ENCODE data around the gene BAZ2B.

The BAZ2B gene

GRCh38 chr2:159615367-159616285, 722 bp downstream of the BAZ2B start:
- DNase-seq, result peak; percentile 15 to 21

DNA sequence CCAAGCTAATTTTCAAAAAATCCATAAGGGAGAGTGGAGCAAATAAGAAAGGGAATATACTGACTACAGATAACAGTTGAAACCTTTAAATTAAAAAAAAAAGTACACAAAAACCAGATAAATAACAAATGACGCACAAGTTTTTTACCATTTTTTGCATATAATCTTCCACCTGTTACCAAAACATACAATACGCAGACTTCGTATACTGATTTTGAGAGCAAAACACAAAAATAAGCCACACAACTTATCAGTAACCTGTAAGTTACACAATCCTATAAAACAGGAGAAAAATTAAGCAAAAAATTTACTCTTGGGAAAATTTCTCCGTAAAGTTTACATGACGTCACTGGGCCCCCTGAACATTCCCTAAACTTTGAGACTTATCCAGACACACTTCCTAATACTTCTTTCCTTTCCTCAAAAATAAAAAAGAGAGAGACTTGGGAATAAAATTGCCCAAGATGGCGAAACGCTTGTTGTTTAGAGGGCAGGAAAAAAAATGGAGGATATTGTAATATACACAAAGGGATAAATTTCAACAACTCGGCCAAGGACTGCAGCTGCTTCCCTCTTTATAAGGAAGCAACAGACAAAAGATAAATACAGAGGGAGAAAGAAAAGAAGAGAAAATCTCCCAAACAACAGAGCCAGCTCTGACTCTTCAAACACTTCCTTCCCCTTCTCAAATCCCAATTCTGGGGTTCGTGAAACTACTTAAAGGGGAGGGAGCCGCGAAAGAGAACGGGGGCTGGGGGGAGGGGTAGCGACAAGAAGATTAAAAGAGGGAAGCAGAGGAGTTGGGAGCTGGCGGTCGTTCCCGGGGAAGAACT, 1.6 kb downstream of the BAZ2B start:
- no peak for DNase-seq

- no peak for DNase-seq
Measured at GRCh38 chr2:159613651-159614285, 2.6 kb downstream of the BAZ2B start.

GRCh38 chr2:159613091-159613490, 3.3 kb downstream of the BAZ2B start:
- DNase-seq, result no peak

DNA sequence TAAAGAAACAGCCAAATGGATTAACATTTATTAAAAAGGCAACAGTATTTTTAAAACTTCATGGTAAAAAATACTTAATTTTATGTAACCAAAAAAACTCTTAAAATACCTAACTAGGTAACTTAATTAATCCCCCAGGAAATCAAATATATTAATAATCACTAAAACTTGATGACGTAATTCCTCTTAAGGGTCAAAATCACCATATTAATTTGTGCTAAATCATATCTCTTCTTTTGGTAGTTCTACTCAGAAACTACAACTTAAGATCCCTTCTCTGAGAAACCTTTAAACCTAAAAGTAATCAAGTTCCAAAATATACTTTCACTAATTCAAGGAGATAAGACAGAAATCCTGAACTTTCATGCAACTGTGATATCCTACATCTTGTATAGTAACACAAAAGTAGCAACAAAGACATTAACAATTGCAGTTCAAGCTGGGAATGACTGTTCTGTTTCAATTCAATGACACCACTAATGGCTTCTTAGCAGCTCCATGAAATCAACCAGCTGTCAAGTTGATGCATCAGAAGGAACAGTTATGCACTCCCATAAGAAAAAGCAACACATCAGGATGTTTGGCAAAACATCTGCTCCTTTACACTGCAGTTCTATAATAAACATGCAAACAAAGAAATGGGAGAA, 4.0 kb downstream of the BAZ2B start:
- DNase-seq, result no peak

GRCh38 chr2:159609811-159610549, 6.4 kb downstream of the BAZ2B start:
- no peak for DNase-seq

DNA sequence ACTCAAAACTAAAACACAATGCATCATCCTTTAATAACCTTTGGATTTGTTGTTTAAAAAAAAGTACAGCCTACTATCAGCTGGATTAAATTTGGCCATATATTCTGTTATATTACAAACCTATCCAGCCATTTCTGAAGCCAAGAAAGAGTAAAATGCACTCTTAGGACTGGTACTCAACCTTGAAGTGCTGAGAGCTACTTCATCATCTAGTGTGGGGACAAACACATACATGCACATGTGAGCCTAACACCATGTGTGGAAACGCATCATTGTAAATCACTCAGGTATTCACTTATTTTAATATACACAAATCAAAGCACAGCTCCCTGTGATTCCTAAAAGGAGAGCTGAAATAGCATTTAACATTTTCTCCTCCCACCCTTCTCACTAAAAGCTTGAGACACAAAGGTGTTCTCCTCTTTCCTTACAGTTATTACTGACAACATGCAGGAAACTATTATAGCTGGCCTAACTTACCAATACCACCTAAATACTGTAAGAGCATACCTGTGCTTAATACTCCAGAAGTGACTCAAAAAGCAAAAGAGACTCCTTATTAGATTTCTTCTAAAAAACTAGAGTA, 7.5 kb downstream of the BAZ2B start:
- no peak for DNase-seq

GRCh38 chr2:159608108-159608507, 8.2 kb downstream of the BAZ2B start:
- no peak for DNase-seq

DNA sequence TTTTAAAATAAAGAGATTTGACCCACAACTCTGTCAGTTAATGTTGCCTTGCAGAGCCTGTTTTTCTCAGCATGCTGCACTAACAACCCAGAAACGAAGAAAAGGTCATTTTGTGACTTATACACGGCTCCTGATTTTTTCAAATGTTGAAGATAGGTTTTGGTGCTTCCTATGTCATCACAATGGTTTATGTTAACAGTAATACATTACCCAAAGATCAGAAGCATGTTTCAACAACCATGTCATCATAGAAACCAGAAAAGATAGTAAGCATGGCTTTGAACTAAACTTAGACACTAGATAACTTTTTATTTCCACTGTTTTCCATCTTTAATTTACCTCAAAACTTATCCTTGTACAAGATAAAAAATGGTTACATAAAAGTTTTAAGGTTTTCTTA, 10.1 kb downstream of the BAZ2B start:
- no peak for DNase-seq

GRCh38 chr2:159605441-159606178, 10.7 kb downstream of the BAZ2B start:
- DNase-seq, result no peak

GRCh38 chr2:159604159-159604558, 12.2 kb downstream of the BAZ2B start:
- no peak for DNase-seq

GRCh38 chr2:159600752-159601151, 15.6 kb downstream of the BAZ2B start:
- DNase-seq, result no peak

DNA sequence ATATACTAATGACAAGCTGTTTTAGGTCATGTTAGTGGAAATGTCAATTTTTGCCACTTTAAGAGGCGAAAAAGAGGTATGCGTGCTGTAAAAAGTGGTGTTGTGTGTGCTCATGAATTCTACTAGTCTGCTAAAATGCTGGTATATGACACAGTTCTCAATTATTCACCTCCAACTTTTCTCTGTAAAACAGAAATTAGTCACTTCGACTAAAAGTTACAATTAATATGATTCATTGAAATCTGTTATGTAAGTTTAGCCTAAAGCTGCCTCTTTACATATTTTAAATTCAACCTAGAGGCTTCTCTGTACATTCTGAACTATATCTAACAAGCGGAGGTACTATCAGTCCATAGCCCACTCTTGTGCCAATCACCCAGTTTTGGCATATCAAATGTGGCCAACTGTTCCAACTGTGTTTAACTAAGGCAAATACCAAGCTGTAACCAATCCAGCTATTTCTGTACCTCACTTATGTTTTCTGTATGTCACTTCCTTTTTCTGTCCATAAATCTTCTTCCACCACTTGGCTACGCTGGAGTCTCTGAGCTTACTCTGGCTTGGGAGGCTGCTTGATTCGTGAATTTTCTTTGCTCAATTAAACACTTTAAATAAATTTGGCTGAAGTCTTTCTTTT, 20.8 kb downstream of the BAZ2B start:
- DNase-seq, result no peak

GRCh38 chr2:159592441-159592840, 23.9 kb downstream of the BAZ2B start:
- no peak for DNase-seq

- no peak for DNase-seq
Measured at GRCh38 chr2:159591221-159591620, 25.1 kb downstream of the BAZ2B start.

DNA sequence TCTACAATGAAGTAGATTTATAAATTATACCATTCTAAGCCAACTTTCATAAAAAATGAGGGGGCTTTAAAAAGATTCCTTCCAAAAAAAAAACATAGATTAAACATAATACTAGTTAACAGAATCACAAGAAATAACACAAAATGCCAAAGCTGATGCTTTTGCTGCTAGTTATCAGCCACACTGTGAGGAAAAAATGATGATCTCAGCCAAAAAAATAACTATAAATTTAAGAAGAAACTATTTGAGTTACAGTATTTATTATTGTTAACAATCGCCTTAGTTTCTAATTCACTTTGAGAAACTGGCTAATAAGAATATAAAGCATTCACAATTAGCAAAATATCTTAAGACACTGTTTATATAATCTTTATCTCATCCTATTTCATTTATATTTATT, 27.1 kb downstream of the BAZ2B start:
- DNase-seq, result no peak

- no peak for DNase-seq
Measured at GRCh38 chr2:159586034-159586433, 30.3 kb downstream of the BAZ2B start.

- DNase-seq, result no peak
Measured at GRCh38 chr2:159585622-159586021, 30.7 kb downstream of the BAZ2B start.

DNA sequence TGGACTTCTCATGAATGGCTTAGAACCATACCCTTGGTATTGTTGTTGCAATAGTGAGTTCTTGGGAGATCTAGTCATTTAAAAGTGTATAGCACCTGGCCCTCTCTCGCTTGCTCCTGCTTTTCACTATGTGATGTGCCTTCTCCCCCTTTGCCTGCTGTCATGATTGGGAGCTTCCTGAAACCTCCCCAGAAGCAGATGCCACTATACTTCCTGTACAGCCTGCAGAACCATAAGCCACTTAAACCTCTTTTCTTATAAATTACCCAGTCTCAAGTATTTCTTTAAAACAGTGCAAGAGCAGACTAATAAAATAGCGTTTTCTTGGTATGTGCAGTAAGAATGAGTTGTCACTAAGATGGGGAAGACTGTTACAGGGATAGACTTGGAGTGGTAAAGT, 31.6 kb downstream of the BAZ2B start:
- no peak for DNase-seq

DNA sequence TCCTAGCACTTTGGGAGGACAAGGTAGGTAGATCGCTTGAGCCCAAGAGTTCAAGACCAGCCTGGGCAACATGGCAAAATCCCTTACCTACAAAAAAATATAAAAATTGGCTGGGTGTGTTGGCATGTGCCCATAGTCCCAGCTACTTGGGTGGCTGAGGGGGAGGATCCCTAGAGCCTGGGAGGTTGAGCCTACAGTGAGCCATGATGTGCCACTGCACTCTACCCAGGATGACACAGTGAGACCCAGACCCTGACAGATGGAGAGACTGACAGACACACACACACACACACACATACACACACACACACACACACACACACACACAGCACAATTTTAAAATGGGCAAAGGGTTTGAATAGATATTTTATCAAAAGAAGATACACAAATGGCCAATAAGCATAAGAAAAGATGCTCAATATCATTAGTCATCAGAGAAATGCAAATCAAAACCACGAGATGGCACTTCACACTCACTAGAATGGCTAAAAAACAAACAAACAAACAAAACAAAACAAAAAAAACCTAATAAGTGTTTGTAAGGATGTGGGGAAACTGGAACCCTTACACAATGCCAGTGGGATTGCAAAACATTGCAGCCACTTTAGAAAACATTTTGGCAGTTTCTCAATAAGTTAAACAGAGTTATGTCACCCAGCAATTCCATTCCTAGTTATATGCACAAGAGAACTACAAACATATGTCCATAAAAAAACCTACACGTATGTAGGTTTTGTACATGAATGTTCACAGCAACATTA, 42.3 kb downstream of the BAZ2B start:
- DNase-seq, result no peak
